Measurements from ENCODE around the gene PSMC3.

The PSMC3 gene

GRCh38 chr11:47426062-47426956 is at the start of gene PSMC3:
Gene PSMC3, minus strand, starts transcription at chr11:47426439. Its CDS starts 160 bp downstream, at chr11:47426279.
- DNase-seq = peak; percentile 95

- DNase-seq = no peak
Measured at GRCh38 chr11:47470671-47471070, 44.4 kb upstream of the PSMC3 start.

- no peak for DNase-seq
Measured at GRCh38 chr11:47469361-47470179, 43.3 kb upstream of the PSMC3 start.

- no peak for DNase-seq
Measured at GRCh38 chr11:47468598-47469214, 42.5 kb upstream of the PSMC3 start.

GRCh38 chr11:47467357-47467756 is 41.1 kb upstream of the PSMC3 start:
- DNase-seq = peak; percentile 96

GRCh38 chr11:47466701-47467250 is 40.5 kb upstream of the PSMC3 start:
- DNase-seq = peak; percentile 65

- no peak for DNase-seq
Measured at GRCh38 chr11:47466201-47466600, 40.0 kb upstream of the PSMC3 start.

- no peak for DNase-seq
Measured at GRCh38 chr11:47464483-47464882, 38.2 kb upstream of the PSMC3 start.

GRCh38 chr11:47461876-47462275 is 35.6 kb upstream of the PSMC3 start:
- no peak for DNase-seq

GRCh38 chr11:47460571-47461235 is 34.5 kb upstream of the PSMC3 start:
- DNase-seq = no peak

- DNase-seq = peak; percentile 80
Measured at GRCh38 chr11:47454258-47454671, 28.0 kb upstream of the PSMC3 start.

GRCh38 chr11:47453365-47453764 is 27.1 kb upstream of the PSMC3 start:
- DNase-seq = no peak

GRCh38 chr11:47451990-47452389 is 25.8 kb upstream of the PSMC3 start:
- DNase-seq = no peak

- DNase-seq = no peak
Measured at GRCh38 chr11:47451436-47451835, 25.2 kb upstream of the PSMC3 start.

- no peak for DNase-seq
Measured at GRCh38 chr11:47449541-47449940, 23.3 kb upstream of the PSMC3 start.

GRCh38 chr11:47448566-47449427 is 22.6 kb upstream of the PSMC3 start, which contains the start of gene RAPSN:
Gene RAPSN, minus strand, starts transcription at chr11:47449136. Its CDS starts 172 bp downstream, at chr11:47448964.
- no peak for DNase-seq

GRCh38 chr11:47447906-47448305 is 21.7 kb upstream of the PSMC3 start:
- DNase-seq = no peak

- DNase-seq = no peak
Measured at GRCh38 chr11:47446833-47447232, 20.6 kb upstream of the PSMC3 start.

- DNase-seq = no peak
Measured at GRCh38 chr11:47445840-47446239, 19.6 kb upstream of the PSMC3 start.

- DNase-seq = no peak
Measured at GRCh38 chr11:47443817-47444216, 17.6 kb upstream of the PSMC3 start.

GRCh38 chr11:47443028-47443700 is 16.9 kb upstream of the PSMC3 start:
- no peak for DNase-seq
